HEK293 (cell line): Measurements from ENCODE around the gene NIN.

Experiments
- HOXC10 ChIP-seq: sonication (generic); formaldehyde crosslinking; IDR thresholded peaks from 2 replicates; pipeline ENCODE4 v1.8.1; 2023; ENCODE audit warnings: mild to moderate bottlenecking, missing genetic modification reagents
- MEIS1 ChIP-seq: sonication (generic); formaldehyde crosslinking; IDR thresholded peaks from 2 replicates; pipeline ENCODE4 v1.8.1; 2022; ENCODE audit warnings: missing genetic modification reagents, mild to moderate bottlenecking, borderline replicate concordance
- MYNN ChIP-seq: fragments of 450-650 bp; formaldehyde crosslinking; IDR thresholded peaks from 2 replicates; pipeline ENCODE4 v1.5.1; 2016; ENCODE audit warnings: missing biosample characterization, missing genetic modification characterization, borderline replicate concordance
- TCF7L2 ChIP-seq: IDR thresholded peaks from 2 replicates; pipeline ENCODE4 v1.6.1; 2011; ENCODE audit warnings: low read depth, mild to moderate bottlenecking, inconsistent platforms, low read length, moderate library complexity, borderline replicate concordance
- ZBTB8A ChIP-seq: fragments of 450-650 bp; formaldehyde crosslinking; IDR thresholded peaks from 2 replicates; pipeline ENCODE4 v1.5.1; 2016; ENCODE audit warnings: missing biosample characterization, missing genetic modification characterization
- ZNF19 ChIP-seq: fragments of 450-650 bp; formaldehyde crosslinking; IDR thresholded peaks from 2 replicates; pipeline ENCODE4; 2016; ENCODE audit warnings: missing biosample characterization, missing genetic modification characterization, low read depth
- ZNF555 ChIP-seq: fragments of 450-650 bp; formaldehyde crosslinking; conservative IDR thresholded peaks from 2 replicates; pipeline ENCODE4 v1.5.1; 2017; ENCODE audit warnings: missing biosample characterization, mild to moderate bottlenecking, missing genetic modification characterization, inconsistent platforms
- TF ChIP-seq, protein P1 (sequence below): fragments of 450-650 bp; IDR thresholded peaks from 2 replicates; pipeline ENCODE4 v1.5.1; 2018; ENCODE audit warnings: missing biosample characterization, missing genetic modification characterization
- TF ChIP-seq, protein P2 (sequence below): fragments of 450-650 bp; formaldehyde crosslinking; IDR thresholded peaks from 2 replicates; pipeline ENCODE4 v1.5.1; 2016; ENCODE audit warnings: missing biosample characterization, missing genetic modification characterization

DNA sequence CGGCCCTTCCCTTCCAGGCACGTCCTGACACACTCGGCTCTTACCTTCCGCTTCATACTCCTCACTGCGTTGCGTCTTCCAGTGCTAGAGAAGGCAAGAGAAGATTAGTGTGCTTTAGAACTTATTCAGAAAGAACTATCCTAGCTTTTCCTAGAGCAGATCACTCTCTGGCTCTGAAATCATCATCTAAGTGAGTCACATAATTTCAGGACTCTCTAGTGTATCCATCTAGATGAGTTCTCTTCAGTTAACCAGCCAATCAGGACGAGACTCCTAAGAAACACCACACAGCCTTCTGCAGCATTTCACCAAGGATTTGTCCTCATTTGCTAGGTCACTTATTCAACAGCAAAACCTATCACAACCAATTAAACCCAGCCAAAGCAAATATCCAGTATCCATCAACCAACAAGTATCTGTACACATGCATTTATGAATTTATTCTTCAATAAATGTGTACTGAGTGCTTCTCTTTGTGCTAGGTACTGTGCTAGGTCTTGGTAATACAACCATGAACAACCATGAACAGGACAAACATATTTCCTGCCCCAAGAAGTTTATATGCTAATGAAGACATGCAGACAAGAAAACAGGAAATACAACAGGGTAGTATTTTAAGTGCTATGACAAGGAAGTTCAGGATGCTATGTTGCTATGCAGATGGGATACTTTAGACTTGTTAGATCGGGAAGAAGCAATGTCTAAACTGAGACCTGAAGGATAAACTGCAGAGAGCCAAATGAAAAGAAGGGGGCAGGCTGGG lies 52.1 kb downstream of the NIN start:
- TF ChIP-seq, protein P1, sequence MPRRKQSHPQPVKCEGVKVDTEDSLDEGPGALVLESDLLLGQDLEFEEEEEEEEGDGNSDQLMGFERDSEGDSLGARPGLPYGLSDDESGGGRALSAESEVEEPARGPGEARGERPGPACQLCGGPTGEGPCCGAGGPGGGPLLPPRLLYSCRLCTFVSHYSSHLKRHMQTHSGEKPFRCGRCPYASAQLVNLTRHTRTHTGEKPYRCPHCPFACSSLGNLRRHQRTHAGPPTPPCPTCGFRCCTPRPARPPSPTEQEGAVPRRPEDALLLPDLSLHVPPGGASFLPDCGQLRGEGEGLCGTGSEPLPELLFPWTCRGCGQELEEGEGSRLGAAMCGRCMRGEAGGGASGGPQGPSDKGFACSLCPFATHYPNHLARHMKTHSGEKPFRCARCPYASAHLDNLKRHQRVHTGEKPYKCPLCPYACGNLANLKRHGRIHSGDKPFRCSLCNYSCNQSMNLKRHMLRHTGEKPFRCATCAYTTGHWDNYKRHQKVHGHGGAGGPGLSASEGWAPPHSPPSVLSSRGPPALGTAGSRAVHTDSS (tag by site-specific recombination) = no peak
- TF ChIP-seq ZBTB8A = no peak
- TF ChIP-seq, protein P2, sequence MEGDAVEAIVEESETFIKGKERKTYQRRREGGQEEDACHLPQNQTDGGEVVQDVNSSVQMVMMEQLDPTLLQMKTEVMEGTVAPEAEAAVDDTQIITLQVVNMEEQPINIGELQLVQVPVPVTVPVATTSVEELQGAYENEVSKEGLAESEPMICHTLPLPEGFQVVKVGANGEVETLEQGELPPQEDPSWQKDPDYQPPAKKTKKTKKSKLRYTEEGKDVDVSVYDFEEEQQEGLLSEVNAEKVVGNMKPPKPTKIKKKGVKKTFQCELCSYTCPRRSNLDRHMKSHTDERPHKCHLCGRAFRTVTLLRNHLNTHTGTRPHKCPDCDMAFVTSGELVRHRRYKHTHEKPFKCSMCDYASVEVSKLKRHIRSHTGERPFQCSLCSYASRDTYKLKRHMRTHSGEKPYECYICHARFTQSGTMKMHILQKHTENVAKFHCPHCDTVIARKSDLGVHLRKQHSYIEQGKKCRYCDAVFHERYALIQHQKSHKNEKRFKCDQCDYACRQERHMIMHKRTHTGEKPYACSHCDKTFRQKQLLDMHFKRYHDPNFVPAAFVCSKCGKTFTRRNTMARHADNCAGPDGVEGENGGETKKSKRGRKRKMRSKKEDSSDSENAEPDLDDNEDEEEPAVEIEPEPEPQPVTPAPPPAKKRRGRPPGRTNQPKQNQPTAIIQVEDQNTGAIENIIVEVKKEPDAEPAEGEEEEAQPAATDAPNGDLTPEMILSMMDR (tag by site-specific recombination) = no peak
- TF ChIP-seq ZNF19 (tag by site-specific recombination) = no peak
- TF ChIP-seq HOXC10 = no peak
- no peak for TF ChIP-seq MYNN (tag by site-specific recombination)
- TF ChIP-seq ZNF555 (tag by site-specific recombination) = no peak
- no peak for TF ChIP-seq TCF7L2
- TF ChIP-seq MEIS1 = no peak
